PC-9 (cell line): ENCODE data around the gene LARP7.

Experiments
- EZH2 ChIP-seq: fragments of 200-600 bp; sonication (generic); IDR thresholded peaks from 2 replicates; pipeline ENCODE4 v1.8.0; 2017; ENCODE audit warnings: antibody characterized with exemption, low read depth
- TF ChIP-seq, protein P1 (sequence below): fragments of 200-600 bp; sonication (generic); conservative IDR thresholded peaks from 2 replicates; pipeline ENCODE4 v1.6.1; 2017; ENCODE audit warnings: mixed run types, antibody characterized with exemption, mild to moderate bottlenecking, moderate library complexity

DNA sequence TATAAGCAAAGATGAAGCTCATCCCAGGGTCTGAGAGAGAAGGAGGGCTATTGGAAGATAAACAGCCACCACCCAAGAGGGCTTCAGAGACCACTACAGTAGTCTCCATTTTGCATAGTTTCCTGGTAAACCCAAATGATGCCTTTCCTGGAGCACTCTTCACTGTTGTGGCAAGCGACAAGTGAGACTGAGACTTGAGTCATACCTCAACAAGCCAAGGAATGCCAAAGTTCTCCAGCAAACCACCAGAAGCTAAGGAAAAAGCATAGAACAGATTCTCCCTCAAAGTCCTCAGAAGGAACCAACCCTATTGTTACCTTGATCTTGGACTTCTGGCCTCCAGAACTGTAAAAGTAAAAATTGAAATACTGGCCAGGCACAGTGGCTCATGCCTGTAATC lies 65.9 kb downstream of the LARP7 start:
- TF ChIP-seq, protein P1, sequence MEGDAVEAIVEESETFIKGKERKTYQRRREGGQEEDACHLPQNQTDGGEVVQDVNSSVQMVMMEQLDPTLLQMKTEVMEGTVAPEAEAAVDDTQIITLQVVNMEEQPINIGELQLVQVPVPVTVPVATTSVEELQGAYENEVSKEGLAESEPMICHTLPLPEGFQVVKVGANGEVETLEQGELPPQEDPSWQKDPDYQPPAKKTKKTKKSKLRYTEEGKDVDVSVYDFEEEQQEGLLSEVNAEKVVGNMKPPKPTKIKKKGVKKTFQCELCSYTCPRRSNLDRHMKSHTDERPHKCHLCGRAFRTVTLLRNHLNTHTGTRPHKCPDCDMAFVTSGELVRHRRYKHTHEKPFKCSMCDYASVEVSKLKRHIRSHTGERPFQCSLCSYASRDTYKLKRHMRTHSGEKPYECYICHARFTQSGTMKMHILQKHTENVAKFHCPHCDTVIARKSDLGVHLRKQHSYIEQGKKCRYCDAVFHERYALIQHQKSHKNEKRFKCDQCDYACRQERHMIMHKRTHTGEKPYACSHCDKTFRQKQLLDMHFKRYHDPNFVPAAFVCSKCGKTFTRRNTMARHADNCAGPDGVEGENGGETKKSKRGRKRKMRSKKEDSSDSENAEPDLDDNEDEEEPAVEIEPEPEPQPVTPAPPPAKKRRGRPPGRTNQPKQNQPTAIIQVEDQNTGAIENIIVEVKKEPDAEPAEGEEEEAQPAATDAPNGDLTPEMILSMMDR = no peak
- no peak for TF ChIP-seq EZH2
